Stimulated activated CD8-positive, alpha-beta memory T cell treated with anti-CD3 and anti-CD28 coated beads, Interleukin-7, amount 100 ng/mL, for 24 hours (primary cell): ENCODE results near the gene TMEM81.

Experiments
- DNase-seq: peaks from one replicate; pipeline ENCODE4 v3.0.0-alpha.2; 2020; ENCODE audit warnings: low read depth

TMEM81 gene

GRCh38 chr1:205084360-205084759 is at the start of gene TMEM81:
Gene TMEM81 (minus strand): TSS chr1:205084460. CDS start chr1:205084320, 140 bp downstream.
- DNase-seq, result no peak

GRCh38 chr1:205133287-205133686 is 49.0 kb upstream of the TMEM81 start:
- no peak for DNase-seq

- DNase-seq, result no peak
Observed at GRCh38 chr1:205129447-205130029, 45.3 kb upstream of the TMEM81 start.

GRCh38 chr1:205128050-205128449 is 43.8 kb upstream of the TMEM81 start:
- no peak for DNase-seq

GRCh38 chr1:205127646-205128045 is 43.4 kb upstream of the TMEM81 start:
- no peak for DNase-seq

GRCh38 chr1:205124726-205125125 is 40.5 kb upstream of the TMEM81 start:
- no peak for DNase-seq

- DNase-seq, result no peak
Observed at GRCh38 chr1:205122489-205122882, 38.2 kb upstream of the TMEM81 start.

- peak; percentile 94 for DNase-seq
Observed at GRCh38 chr1:205121660-205122488, 37.6 kb upstream of the TMEM81 start, which contains the start of gene RBBP5. Gene RBBP5 (minus strand): TSS chr1:205121978. CDS start chr1:205121873, 105 bp downstream.

- DNase-seq, result no peak
Observed at GRCh38 chr1:205118752-205119151, 34.5 kb upstream of the TMEM81 start.

- no peak for DNase-seq
Observed at GRCh38 chr1:205111354-205111753, 27.1 kb upstream of the TMEM81 start.

- no peak for DNase-seq
Observed at GRCh38 chr1:205109711-205110110, 25.5 kb upstream of the TMEM81 start.

- no peak for DNase-seq
Observed at GRCh38 chr1:205109269-205109668, 25.0 kb upstream of the TMEM81 start.

- no peak for DNase-seq
Observed at GRCh38 chr1:205108464-205108863, 24.2 kb upstream of the TMEM81 start.

- no peak for DNase-seq
Observed at GRCh38 chr1:205107327-205107726, 23.1 kb upstream of the TMEM81 start.

- no peak for DNase-seq
Observed at GRCh38 chr1:205102404-205102803, 18.1 kb upstream of the TMEM81 start.

GRCh38 chr1:205098242-205098641 is 14.0 kb upstream of the TMEM81 start:
- DNase-seq, result no peak

GRCh38 chr1:205095422-205095821 is 11.2 kb upstream of the TMEM81 start:
- DNase-seq, result no peak

GRCh38 chr1:205091043-205091740 is 6.9 kb upstream of the TMEM81 start:
- no peak for DNase-seq

GRCh38 chr1:205088341-205088740 is 4.1 kb upstream of the TMEM81 start:
- DNase-seq, result no peak

GRCh38 chr1:205082431-205082830 is 1.8 kb downstream of the TMEM81 start:
- DNase-seq, result no peak

GRCh38 chr1:205077934-205078311 is 6.3 kb downstream of the TMEM81 start:
- DNase-seq, result no peak

GRCh38 chr1:205077158-205077933 is 6.9 kb downstream of the TMEM81 start:
- no peak for DNase-seq
